ENCODE measurements around the gene MARCO. TPM values are rescaled to one million over a fixed set of nuclear protein-coding genes. Genes with fewer than 3 reads are reported as not detected.

Gene MARCO
- total RNA-seq (2014; rRNA removed) (not detected in 2 replicates), Bru-seq, nascent RNA (percentile 2 among the genes with signal in this experiment), BruChase-seq, experiment 1, labeled RNA remaining after a 6-hour chase (not detected), BruChase-seq, experiment 2, labeled RNA remaining after a 2-hour chase (percentile 4 among the genes with signal in this experiment)
- long read RNA-seq, result 0 reads

GRCh38 chr2:118942031-118942430 lies at the start of gene MARCO:
Gene MARCO, plus strand, starts transcription at chr2:118942194. Its CDS starts 107 bp downstream, at chr2:118942301.
- Histone ChIP-seq H4K20me1 (ENCODE audit: low read length) (no peaks in the 10 kb centered on the region), H3K9me3 (ENCODE audit: low read length) (no peaks in the 10 kb centered on the region), H3K27ac (ENCODE audit: low read length) (no peak within 1 kb of the TSS), H3F3A (ENCODE audit: low read length, unreplicated experiment) (no peaks in the 10 kb centered on the region), H3K4me1 (ENCODE audit: insufficient read depth, low read length) (no peaks in the 10 kb centered on the region), H3K4me2 (ENCODE audit: low read length) (no peak within 1 kb of the TSS), H3K9ac (ENCODE audit: low read length) (no peak within 1 kb of the TSS), H3K4me3 (ENCODE audit: low read length) (no peak within 1 kb of the TSS), H3K9me2 (replicated peaks; ENCODE audit: low read length) (no peaks in the 10 kb centered on the region), H3K27me3 (ENCODE audit: low read length) (peaks cover 15% of the 10 kb centered on the region), H3K36me3 (ENCODE audit: low read depth, low read length) (no peaks in the 10 kb centered on the region), H3K79me2 (ENCODE audit: low read length) (no peaks in the 10 kb centered on the region), H2AFZ (ENCODE audit: low read length) (no peak within 1 kb of the TSS)
- ChIA-PET POLR2A (ENCODE audit: unreplicated experiment) (no interaction called here), CTCF (no interaction called here)
- no peak for ATAC-seq
- TF ChIP-seq CTCF (conservative IDR thresholded peaks at IDR 0.05; ENCODE audit: low read depth, low read length), result no peak
- no TSS peak for BruUV-seq (replicated peaks)
- intact Hi-C loops (cut with micrococcal nuclease), result no loop called here
- DNase-seq, result no peak

- ChIA-PET POLR2A (ENCODE audit: unreplicated experiment) (no interaction called here), CTCF (no interaction called here)
- Histone ChIP-seq H3K9ac (ENCODE audit: low read length) (no peak overlapping the region), H3K79me2 (ENCODE audit: low read length) (no peaks in the 10 kb centered on the region), H3K36me3 (ENCODE audit: low read depth, low read length) (no peaks in the 10 kb centered on the region), H3K4me2 (ENCODE audit: low read length) (no peak overlapping the region), H3K9me3 (ENCODE audit: low read length) (peaks cover 10% of the 10 kb centered on the region; the same call in 1 of the 2 replicates), H3K9me2 (replicated peaks; ENCODE audit: low read length) (no peaks in the 10 kb centered on the region), H3K27me3 (ENCODE audit: low read length) (peaks cover 6% of the 10 kb centered on the region; the same call in 1 of the 2 replicates), H3K4me1 (ENCODE audit: insufficient read depth, low read length) (no peaks in the 10 kb centered on the region), H3K27ac (ENCODE audit: low read length) (no peak overlapping the region), H3K4me3 (ENCODE audit: low read length) (no peak overlapping the region), H3F3A (ENCODE audit: low read length, unreplicated experiment) (no peaks in the 10 kb centered on the region), H4K20me1 (ENCODE audit: low read length) (no peaks in the 10 kb centered on the region), H2AFZ (ENCODE audit: low read length) (no peak overlapping the region)
- intact Hi-C loops (cut with micrococcal nuclease), result no loop called here
- BruUV-seq (replicated peaks), result no TSS peak
- no peak for ATAC-seq
- TF ChIP-seq EZH2 (IDR thresholded peaks at IDR 0.05; ENCODE audit: low read length, unreplicated experiment), result no peak
- TF ChIP-seq CTCF (conservative IDR thresholded peaks at IDR 0.05; ENCODE audit: low read depth, low read length), result no peak
- TF ChIP-seq EZH2phosphoT487 (IDR thresholded peaks at IDR 0.05; ENCODE audit: borderline replicate concordance, low read length), result no peak
- DNase-seq, result no peak
Observed at GRCh38 chr2:118893100-118893499, 48.9 kb upstream of the MARCO start.

- Histone ChIP-seq H3K36me3 (ENCODE audit: low read depth, low read length) (no peaks in the 10 kb centered on the region), H2AFZ (ENCODE audit: low read length) (no peak overlapping the region), H3K9me3 (ENCODE audit: low read length) (no peaks in the 10 kb centered on the region), H3K79me2 (ENCODE audit: low read length) (no peaks in the 10 kb centered on the region), H3K9me2 (replicated peaks; ENCODE audit: low read length) (no peaks in the 10 kb centered on the region), H3K4me3 (ENCODE audit: low read length) (no peak overlapping the region), H3K27me3 (ENCODE audit: low read length) (no peaks in the 10 kb centered on the region), H3K4me1 (ENCODE audit: insufficient read depth, low read length) (peaks cover 4% of the 10 kb centered on the region; the same call in 1 of the 2 replicates), H3K9ac (ENCODE audit: low read length) (no peak overlapping the region), H3K4me2 (ENCODE audit: low read length) (no peak overlapping the region), H4K20me1 (ENCODE audit: low read length) (no peaks in the 10 kb centered on the region), H3K27ac (ENCODE audit: low read length) (no peak overlapping the region), H3F3A (ENCODE audit: low read length, unreplicated experiment) (no peaks in the 10 kb centered on the region)
- ChIA-PET CTCF (no interaction called here), POLR2A (ENCODE audit: unreplicated experiment) (no interaction called here)
- no peak for TF ChIP-seq EZH2phosphoT487 (IDR thresholded peaks at IDR 0.05; ENCODE audit: borderline replicate concordance, low read length)
- no peak for TF ChIP-seq EZH2 (IDR thresholded peaks at IDR 0.05; ENCODE audit: low read length, unreplicated experiment)
- no peak for TF ChIP-seq CTCF (conservative IDR thresholded peaks at IDR 0.05; ENCODE audit: low read depth, low read length)
- intact Hi-C loops (cut with micrococcal nuclease), result no loop called here
- DNase-seq, result peak; percentile 22
- ATAC-seq, result no peak
- BruUV-seq (replicated peaks), result no TSS peak
Observed at GRCh38 chr2:118902266-118903028, 39.5 kb upstream of the MARCO start.

Data from PC-3 (cell line).